GM13976 (cell line): Measurements from ENCODE around the gene TSPAN8.

ENCODE experiments used
- DNase-seq: peaks from one replicate; pipeline ENCODE4 v3.0.0; 2012; ENCODE audit warnings: low spot score
- in situ Hi-C: fragments of 300-500 bp; cut with MboI; formaldehyde crosslinking; loops from one replicate; pipeline ENCODE4 v1.12.0; 2022; ENCODE audit warnings: low sequenced_read_pairs, mixed read lengths, inconsistent platforms; ENCODE audit not compliant: unreplicated experiment
- TF ChIP-seq, protein P1 (sequence below): IDR thresholded peaks from 2 replicates; pipeline ENCODE4 v1.5.1; 2012; ENCODE audit warnings: borderline replicate concordance, mild to moderate bottlenecking; ENCODE audit not compliant: insufficient read depth; ENCODE audit errors: extremely low read depth, missing control alignments, control extremely low read depth

TSPAN8 gene

GRCh38 chr12:71157601-71158233 lies at the start of gene TSPAN8:
Gene TSPAN8 (minus strand): TSS chr12:71157999. CDS start chr12:71157678, 321 bp downstream.
- DNase-seq = no peak
- in situ Hi-C loops = no loop called here
- TF ChIP-seq, protein P1, sequence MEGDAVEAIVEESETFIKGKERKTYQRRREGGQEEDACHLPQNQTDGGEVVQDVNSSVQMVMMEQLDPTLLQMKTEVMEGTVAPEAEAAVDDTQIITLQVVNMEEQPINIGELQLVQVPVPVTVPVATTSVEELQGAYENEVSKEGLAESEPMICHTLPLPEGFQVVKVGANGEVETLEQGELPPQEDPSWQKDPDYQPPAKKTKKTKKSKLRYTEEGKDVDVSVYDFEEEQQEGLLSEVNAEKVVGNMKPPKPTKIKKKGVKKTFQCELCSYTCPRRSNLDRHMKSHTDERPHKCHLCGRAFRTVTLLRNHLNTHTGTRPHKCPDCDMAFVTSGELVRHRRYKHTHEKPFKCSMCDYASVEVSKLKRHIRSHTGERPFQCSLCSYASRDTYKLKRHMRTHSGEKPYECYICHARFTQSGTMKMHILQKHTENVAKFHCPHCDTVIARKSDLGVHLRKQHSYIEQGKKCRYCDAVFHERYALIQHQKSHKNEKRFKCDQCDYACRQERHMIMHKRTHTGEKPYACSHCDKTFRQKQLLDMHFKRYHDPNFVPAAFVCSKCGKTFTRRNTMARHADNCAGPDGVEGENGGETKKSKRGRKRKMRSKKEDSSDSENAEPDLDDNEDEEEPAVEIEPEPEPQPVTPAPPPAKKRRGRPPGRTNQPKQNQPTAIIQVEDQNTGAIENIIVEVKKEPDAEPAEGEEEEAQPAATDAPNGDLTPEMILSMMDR = no peak

DNA sequence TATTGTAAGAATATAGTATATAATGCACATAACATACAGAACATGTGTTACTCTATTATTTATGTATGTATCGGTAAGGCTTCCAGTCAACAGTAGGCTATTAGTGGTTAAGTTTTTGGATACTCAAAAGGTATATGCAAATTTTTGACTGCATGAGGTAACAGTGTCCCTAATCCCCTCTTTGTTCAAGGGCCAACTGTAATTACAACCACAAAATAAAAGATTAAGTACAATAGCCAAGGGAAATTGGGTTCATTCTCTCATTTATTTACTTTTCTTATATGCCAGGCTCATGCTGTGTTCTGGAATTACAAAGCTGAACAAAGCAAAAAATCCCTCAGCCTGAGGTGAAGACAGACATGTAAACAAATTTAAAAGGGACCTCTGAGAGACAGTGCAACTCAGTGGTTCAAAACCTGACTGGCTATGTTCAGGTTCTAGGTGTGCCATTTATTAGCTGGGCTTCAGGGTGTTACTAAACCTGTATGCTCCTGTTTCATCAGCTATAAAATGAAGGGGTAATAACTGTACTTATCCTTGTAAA lies 43.4 kb upstream of the TSPAN8 start:
- DNase-seq = no peak
- TF ChIP-seq, protein P1 = no peak
- in situ Hi-C loops = no loop called here

DNA sequence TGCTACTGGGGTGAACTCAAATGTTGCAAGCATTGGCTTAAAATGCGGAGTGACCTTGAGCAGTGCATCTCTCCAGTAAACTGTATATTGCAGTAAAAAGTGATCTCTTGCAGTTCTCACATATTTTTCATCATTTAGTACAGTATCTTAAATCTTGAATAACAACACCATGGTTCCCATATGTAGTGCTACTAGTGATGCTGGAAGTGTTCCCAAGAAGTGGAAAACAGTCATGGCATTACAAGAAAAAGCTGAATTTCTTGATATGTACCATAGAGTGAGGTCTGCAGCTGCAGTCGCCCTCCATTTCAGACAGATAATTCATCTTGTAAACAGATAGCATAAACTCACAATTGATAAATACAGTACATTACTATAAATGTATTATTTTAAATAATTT lies 42.9 kb upstream of the TSPAN8 start:
- TF ChIP-seq, protein P1 = no peak
- in situ Hi-C loops = no loop called here
- DNase-seq = no peak

DNA sequence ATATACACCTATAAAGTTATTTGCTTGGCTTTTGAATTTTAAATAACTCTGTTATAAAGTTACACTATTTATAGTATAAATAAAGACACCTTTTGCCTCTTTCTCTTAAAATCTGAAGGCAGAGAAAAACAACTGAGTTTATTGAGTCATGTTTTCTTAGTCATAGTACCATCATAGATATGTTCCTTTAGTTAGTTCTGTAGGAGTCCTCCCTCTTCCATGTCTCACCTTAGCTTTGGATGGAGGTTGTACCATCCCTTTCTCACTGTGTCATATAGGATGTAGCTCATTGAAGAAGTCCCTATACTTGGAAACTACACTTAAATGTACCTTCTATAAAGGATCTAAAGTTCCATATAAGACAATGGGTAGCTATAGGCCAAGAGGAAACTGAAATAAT lies 39.7 kb upstream of the TSPAN8 start:
- TF ChIP-seq, protein P1 = no peak
- no peak for DNase-seq
- in situ Hi-C loops = no loop called here

- TF ChIP-seq, protein P1 = no peak
- in situ Hi-C loops = no loop called here
- no peak for DNase-seq
Measured at GRCh38 chr12:71195338-71195896, 37.6 kb upstream of the TSPAN8 start.

DNA sequence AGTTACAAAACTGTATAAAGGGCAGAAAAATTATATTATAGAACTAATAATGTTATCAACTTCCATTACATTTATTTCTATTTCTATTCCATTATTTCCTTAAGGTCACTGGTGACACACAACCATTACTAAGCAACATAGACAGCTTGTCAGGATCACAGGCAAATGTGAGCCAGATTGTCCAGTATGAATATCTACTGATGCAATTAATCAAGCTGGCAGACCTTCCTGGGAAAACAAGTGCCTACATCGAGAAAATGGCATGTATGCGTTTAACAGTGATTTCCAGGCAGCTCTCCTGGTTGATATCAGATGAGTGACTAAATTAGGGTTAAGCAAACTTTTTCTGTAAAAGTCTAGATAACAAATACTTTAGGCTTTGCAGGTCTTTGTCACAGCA lies 36.9 kb upstream of the TSPAN8 start:
- TF ChIP-seq, protein P1 = no peak
- in situ Hi-C loops = no loop called here
- DNase-seq = no peak
